Activated T-helper 1 cell treated with anti-CD3 and anti-CD28 coated beads, Interleukin-2, amount 50 U/mL, for 16 hours (primary cell): Measurements from ENCODE around the gene VASH1.

Experiments used
- DNase-seq, 2 donors: peaks; one replicate each; pipeline ENCODE4 v3.0.0-alpha.2; 2020; ENCODE audit warnings: low read depth in 1 of 2, low spot score in 1 of 2

Gene VASH1

GRCh38 chr14:76771437-76771980 is 10.2 kb downstream of the VASH1 start:
- no peak for DNase-seq

GRCh38 chr14:76772300-76773187 is 11.3 kb downstream of the VASH1 start:
- no peak for DNase-seq

- no peak for DNase-seq
Observed at GRCh38 chr14:76773188-76773885, 12.1 kb downstream of the VASH1 start.

GRCh38 chr14:76773956-76774820 is 12.9 kb downstream of the VASH1 start:
- DNase-seq, result no peak

- no peak for DNase-seq
Observed at GRCh38 chr14:76774821-76775694, 13.8 kb downstream of the VASH1 start.

- DNase-seq, result no peak
Observed at GRCh38 chr14:76775695-76776427, 14.6 kb downstream of the VASH1 start.

GRCh38 chr14:76776428-76777251 is 15.4 kb downstream of the VASH1 start:
- no peak for DNase-seq

- DNase-seq, result no peak
Observed at GRCh38 chr14:76777721-76778120, 16.5 kb downstream of the VASH1 start.

GRCh38 chr14:76778546-76779215 is 17.4 kb downstream of the VASH1 start:
- no peak for DNase-seq

- no peak for DNase-seq
Observed at GRCh38 chr14:76779221-76780057, 18.2 kb downstream of the VASH1 start.

GRCh38 chr14:76780058-76780345 is 18.7 kb downstream of the VASH1 start:
- no peak for DNase-seq

- no peak for DNase-seq
Observed at GRCh38 chr14:76780360-76780759, 19.1 kb downstream of the VASH1 start.

- DNase-seq, result no peak
Observed at GRCh38 chr14:76780875-76781647, 19.8 kb downstream of the VASH1 start.

GRCh38 chr14:76781648-76782051 is 20.4 kb downstream of the VASH1 start:
- DNase-seq, result no peak

GRCh38 chr14:76782115-76782884 is 21.0 kb downstream of the VASH1 start:
- DNase-seq, result no peak
